ENCODE data around the gene STRN.

DNA sequence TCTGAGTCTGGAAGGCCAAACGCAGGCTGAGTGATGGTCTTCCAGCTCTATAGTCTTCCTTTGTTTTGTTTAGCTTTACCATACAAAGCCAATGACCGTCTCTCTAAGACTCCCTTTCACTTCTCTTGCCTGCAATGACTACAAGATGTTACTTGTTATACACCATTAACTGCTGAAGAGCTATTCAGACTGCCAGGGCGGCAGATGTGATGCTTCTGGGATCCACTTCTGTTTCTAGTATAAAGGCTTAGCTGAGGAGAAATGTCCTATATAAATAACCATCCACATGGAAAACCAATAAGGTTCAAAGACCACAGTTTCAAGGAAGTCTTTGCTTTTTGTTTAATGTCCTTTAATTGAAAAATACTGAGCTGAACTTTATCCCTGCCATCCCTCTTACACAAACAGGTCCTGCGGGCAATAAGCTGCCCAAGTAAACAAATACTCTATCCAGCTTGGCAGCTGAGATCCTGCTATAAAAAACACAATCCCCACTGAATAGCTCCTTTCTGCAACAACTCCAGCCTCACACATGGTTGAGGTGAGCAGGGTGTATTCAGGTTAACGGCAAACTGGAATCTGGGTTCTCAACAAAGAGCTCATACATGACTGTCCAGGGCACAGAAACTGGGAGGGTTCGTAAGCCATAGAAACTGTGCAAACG lies 145.3 kb downstream of the STRN start:
- no peak for TF ChIP-seq CTCF (conservative IDR thresholded peaks at IDR 0.05 in 1 of 2, IDR thresholded peaks at IDR 0.05 in 1 of 2; ENCODE audit: low read depth in 1 of 2, low read length in 2 of 2)
- no peak for TF ChIP-seq EZH2 (IDR thresholded peaks at IDR 0.05; ENCODE audit: low read length, missing control alignments)
